Subcutaneous abdominal adipose tissue (tissue), 5 donors: ENCODE data around the gene DIDO1.

Source experiments
- H3K27ac ChIP-seq: one replicate; pipeline ENCODE4 v1.7.0; 2013; ENCODE audit warnings: low read depth, mild to moderate bottlenecking, inconsistent platforms, low read length, moderate library complexity
- H3K27me3 ChIP-seq, 5 donors: one replicate each; pipeline ENCODE4 v1.7.0; 2013; ENCODE audit warnings: low read length in 5 of 5, inconsistent platforms in 1 of 5; ENCODE audit not compliant: control insufficient read depth in 5 of 5, insufficient read depth in 4 of 5
- H3K36me3 ChIP-seq, 5 donors: one replicate each; pipeline ENCODE4 v1.7.0; 2013; ENCODE audit warnings: low read length in 5 of 5; ENCODE audit not compliant: control insufficient read depth in 5 of 5, insufficient read depth in 5 of 5
- H3K4me1 ChIP-seq, 5 donors: one replicate each; pipeline ENCODE4 v1.7.0; 2013; ENCODE audit warnings: low read length in 5 of 5, mild to moderate bottlenecking in 3 of 5, moderate library complexity in 1 of 5; ENCODE audit not compliant: control insufficient read depth in 5 of 5, insufficient read depth in 5 of 5
- H3K4me3 ChIP-seq, 5 donors: one replicate each; pipeline ENCODE4 v1.7.0; 2013; ENCODE audit warnings: low read length in 5 of 5, low read depth in 1 of 5
- H3K9ac ChIP-seq, 5 donors: one replicate each; pipeline ENCODE4 v1.7.0; 2013; ENCODE audit warnings: low read length in 5 of 5, mild to moderate bottlenecking in 4 of 5, moderate library complexity in 3 of 5
- H3K9me3 ChIP-seq, 5 donors: one replicate each; pipeline ENCODE4 v1.7.0; 2013; ENCODE audit warnings: low read length in 5 of 5; ENCODE audit not compliant: control insufficient read depth in 5 of 5
- donor health status: healthy.
- donor health status: healthy.
- donor health status: healthy.
- donor health status: healthy.
- donor health status: healthy.

The DIDO1 gene

GRCh38 chr20:62895539-62895938, 30.8 kb downstream of the DIDO1 start:
- peaks cover 8 to 60% (median 57%) of the 10 kb centered on the region in 5 donors for H3K36me3 ChIP-seq
- no peak overlapping the region for H3K9ac ChIP-seq
- H3K9me3 ChIP-seq: no peaks in the 10 kb centered on the region
- H3K27ac ChIP-seq: no peak overlapping the region
- no peak overlapping the region for H3K4me3 ChIP-seq
- no peaks in the 10 kb centered on the region for H3K27me3 ChIP-seq
- H3K4me1 ChIP-seq: peaks cover 4 to 20% (median 12%) of the 10 kb centered on the region in 5 donors

GRCh38 chr20:62894261-62894660, 32.0 kb downstream of the DIDO1 start:
- no peak overlapping the region for H3K27ac ChIP-seq
- H3K9ac ChIP-seq: no peak overlapping the region
- H3K27me3 ChIP-seq: no peaks in the 10 kb centered on the region
- H3K4me3 ChIP-seq: no peak overlapping the region
- peaks cover 0 to 9% (median under 1%) of the 10 kb centered on the region in 5 donors for H3K4me1 ChIP-seq
- no peaks in the 10 kb centered on the region for H3K9me3 ChIP-seq
- peaks cover 8 to 73% (median 70%) of the 10 kb centered on the region in 5 donors for H3K36me3 ChIP-seq

- Histone ChIP-seq H3K27me3 (no peaks in the 10 kb centered on the region), H3K27ac (no peak overlapping the region)
Measured at GRCh38 chr20:62893700-62894099, 32.6 kb downstream of the DIDO1 start.

GRCh38 chr20:62892348-62893304, 33.7 kb downstream of the DIDO1 start:
- H3K27me3 ChIP-seq: no peaks in the 10 kb centered on the region
- no peaks in the 10 kb centered on the region for H3K9me3 ChIP-seq
- peaks cover 8 to 88% (median 86%) of the 10 kb centered on the region in 5 donors for H3K36me3 ChIP-seq
- H3K4me3 ChIP-seq: no peak overlapping the region
- H3K27ac ChIP-seq: no peak overlapping the region
- H3K4me1 ChIP-seq: peaks cover 0 to 6% (median 0%) of the 10 kb centered on the region in 5 donors
- no peak overlapping the region for H3K9ac ChIP-seq

More at GRCh38 chr20:62893700-62894099, 32.6 kb downstream of the DIDO1 start:
- Histone ChIP-seq H3K9ac (no peak overlapping the region), H3K9me3 (no peaks in the 10 kb centered on the region), H3K36me3 (peaks cover 8 to 78% (median 76%) of the 10 kb centered on the region in 5 donors), H3K4me3 (no peak overlapping the region), H3K4me1 (peaks cover 0 to 6% (median 0%) of the 10 kb centered on the region in 5 donors)

- Histone ChIP-seq H3K9me3 (no peaks in the 10 kb centered on the region), H3K4me3 (no peak overlapping the region), H3K36me3 (peaks cover 8 to 97% (median 92%) of the 10 kb centered on the region in 5 donors), H3K27ac (no peak overlapping the region), H3K27me3 (no peaks in the 10 kb centered on the region), H3K4me1 (peaks cover 0 to 6% (median 0%) of the 10 kb centered on the region in 5 donors), H3K9ac (no peak overlapping the region)
Measured at GRCh38 chr20:62891111-62891510, 35.2 kb downstream of the DIDO1 start.

GRCh38 chr20:62890444-62890843, 35.9 kb downstream of the DIDO1 start:
- Histone ChIP-seq H3K27ac (no peak overlapping the region), H3K9me3 (no peaks in the 10 kb centered on the region), H3K27me3 (no peaks in the 10 kb centered on the region), H3K36me3 (peaks cover 8 to 94% (median 91%) of the 10 kb centered on the region in 5 donors), H3K4me1 (peaks cover 0 to 6% (median 0%) of the 10 kb centered on the region in 5 donors), H3K4me3 (no peak overlapping the region), H3K9ac (no peak overlapping the region)

- Histone ChIP-seq H3K9me3 (no peaks in the 10 kb centered on the region), H3K27me3 (no peaks in the 10 kb centered on the region), H3K4me1 (peaks cover 0 to 6% (median 0%) of the 10 kb centered on the region in 5 donors), H3K4me3 (no peak overlapping the region), H3K36me3 (peaks cover 8 to 93% (median 88%) of the 10 kb centered on the region in 5 donors), H3K9ac (no peak overlapping the region), H3K27ac (no peak overlapping the region)
Measured at GRCh38 chr20:62889871-62890270, 36.4 kb downstream of the DIDO1 start.

- H3K36me3 ChIP-seq: peaks cover 8 to 88% (median 83%) of the 10 kb centered on the region in 5 donors
- H3K4me3 ChIP-seq: no peak overlapping the region
- H3K9me3 ChIP-seq: no peaks in the 10 kb centered on the region
- H3K27ac ChIP-seq: no peak overlapping the region
- H3K27me3 ChIP-seq: no peaks in the 10 kb centered on the region
- no peak overlapping the region for H3K9ac ChIP-seq
- peaks cover 0 to 6% (median 0%) of the 10 kb centered on the region in 5 donors for H3K4me1 ChIP-seq
Measured at GRCh38 chr20:62889411-62889810, 36.9 kb downstream of the DIDO1 start.

GRCh38 chr20:62888910-62889309, 37.4 kb downstream of the DIDO1 start:
- Histone ChIP-seq H3K9ac (no peak overlapping the region), H3K27ac (no peak overlapping the region), H3K36me3 (peaks cover 8 to 83% (median 78%) of the 10 kb centered on the region in 5 donors), H3K9me3 (no peaks in the 10 kb centered on the region), H3K4me3 (no peak overlapping the region), H3K27me3 (no peaks in the 10 kb centered on the region), H3K4me1 (peaks cover 0 to 6% (median 0%) of the 10 kb centered on the region in 5 donors)

- Histone ChIP-seq H3K9ac (no peak overlapping the region), H3K27me3 (no peaks in the 10 kb centered on the region), H3K4me3 (no peak overlapping the region), H3K36me3 (peaks cover 8 to 78% (median 73%) of the 10 kb centered on the region in 5 donors), H3K27ac (no peak overlapping the region), H3K4me1 (peaks cover 0 to 6% (median 0%) of the 10 kb centered on the region in 5 donors), H3K9me3 (no peaks in the 10 kb centered on the region)
Measured at GRCh38 chr20:62888406-62888805, 37.9 kb downstream of the DIDO1 start.
